AG20443 (cell line): ENCODE measurements around the gene GALM.
"Not testable (repeated sequence)": the region's sequence is repeated elsewhere in the genome, so short reads cannot be mapped to it uniquely, and the experiment has no call there.

Experiments
- DNase-seq: peaks from one replicate; pipeline ENCODE4 v3.0.0; 2012; ENCODE audit warnings: low spot score, mixed read lengths

Gene GALM

GRCh38 chr2:38682008-38682575, 16.2 kb downstream of the GALM start:
- DNase-seq, result no peak

GRCh38 chr2:38682620-38683019, 16.7 kb downstream of the GALM start:
- DNase-seq, result not testable (repeated sequence)

GRCh38 chr2:38683766-38684165, 17.9 kb downstream of the GALM start:
- no peak for DNase-seq

- DNase-seq, result no peak
Measured at GRCh38 chr2:38685116-38685735, 19.3 kb downstream of the GALM start.

- peak; percentile 92 for DNase-seq
Measured at GRCh38 chr2:38690499-38691420, 24.8 kb downstream of the GALM start.

GRCh38 chr2:38691994-38692393, 26.1 kb downstream of the GALM start:
- DNase-seq, result no peak

- no peak for DNase-seq
Measured at GRCh38 chr2:38692636-38693318, 26.9 kb downstream of the GALM start.

- DNase-seq, result no peak
Measured at GRCh38 chr2:38697116-38697840, 31.4 kb downstream of the GALM start.

GRCh38 chr2:38698467-38699003, 32.6 kb downstream of the GALM start:
- DNase-seq, result no peak

GRCh38 chr2:38700113-38700785, 34.3 kb downstream of the GALM start:
- DNase-seq, result no peak

GRCh38 chr2:38700881-38701458, 35.1 kb downstream of the GALM start:
- DNase-seq, result no peak

GRCh38 chr2:38701542-38701941, 35.6 kb downstream of the GALM start:
- no peak for DNase-seq

- DNase-seq, result peak; percentile 79
Measured at GRCh38 chr2:38702413-38702812, 36.5 kb downstream of the GALM start.

GRCh38 chr2:38703336-38703735, 37.4 kb downstream of the GALM start:
- DNase-seq, result not testable (repeated sequence)

GRCh38 chr2:38704664-38705063, 38.8 kb downstream of the GALM start:
- no peak for DNase-seq

- no peak for DNase-seq
Measured at GRCh38 chr2:38706846-38707345, 41.0 kb downstream of the GALM start.

- DNase-seq, result not testable (repeated sequence)
Measured at GRCh38 chr2:38708491-38708890, 42.6 kb downstream of the GALM start.

GRCh38 chr2:38708900-38709566, 43.1 kb downstream of the GALM start:
- DNase-seq, result no peak

GRCh38 chr2:38709567-38710194, 43.8 kb downstream of the GALM start:
- DNase-seq, result no peak
